ENCODE measurements around the gene HBA1.
A peak's percentile ranks its signal among the peaks of the same experiment; 100 is the strongest.
"Not testable (repeated sequence)": the region's sequence is repeated elsewhere in the genome, so short reads cannot be mapped to it uniquely, and the experiment has no call there.

HBA1 gene

GRCh38 chr16:146646-147045 lies 29.8 kb upstream of the HBA1 start:
- Histone ChIP-seq H3K9me3 (ENCODE audit: control insufficient read depth, low read depth, low read length) (no peaks in the 10 kb centered on the region), H3K27me3 (ENCODE audit: control insufficient read depth, insufficient read depth, low read length) (peaks cover 16% of the 10 kb centered on the region), H3K27ac (ENCODE audit: low read length) (no peak overlapping the region), H3K4me1 (ENCODE audit: control insufficient read depth, low read depth, low read length) (no peaks in the 10 kb centered on the region), H3K4me3 (ENCODE audit: low read length) (no peak overlapping the region), H3K9ac (ENCODE audit: low read length) (no peak overlapping the region), H3K36me3 (ENCODE audit: control insufficient read depth, low read depth, low read length) (no peaks in the 10 kb centered on the region)

- no peak overlapping the region for H3K27ac ChIP-seq (ENCODE audit: low read length)
- no peak overlapping the region for H3K9ac ChIP-seq (ENCODE audit: low read length)
- H3K4me1 ChIP-seq (ENCODE audit: control insufficient read depth, low read depth, low read length) = no peaks in the 10 kb centered on the region
These were observed 27.3 kb upstream of the HBA1 start for GRCh38 chr16:149024-149660.

GRCh38 chr16:152141-153128 lies 24.0 kb upstream of the HBA1 start, which contains the start of gene HBZ:
HBZ (plus strand) TSS chr16:152644; CDS start chr16:152910, 266 bp downstream.
- Histone ChIP-seq H3K9me3 (ENCODE audit: control insufficient read depth, low read depth, low read length) (no peaks in the 10 kb centered on the region), H3K4me1 (ENCODE audit: control insufficient read depth, low read depth, low read length) (peaks cover 3% of the 10 kb centered on the region), H3K9ac (ENCODE audit: low read length) (no peak within 1 kb of the TSS), H3K36me3 (ENCODE audit: control insufficient read depth, low read depth, low read length) (no peaks in the 10 kb centered on the region), H3K27me3 (ENCODE audit: control insufficient read depth, insufficient read depth, low read length) (peaks cover 57% of the 10 kb centered on the region), H3K4me3 (ENCODE audit: low read length) (no peak within 1 kb of the TSS), H3K27ac (ENCODE audit: low read length) (no peak within 1 kb of the TSS)

More at GRCh38 chr16:149024-149660, 27.3 kb upstream of the HBA1 start:
- Histone ChIP-seq H3K36me3 (ENCODE audit: control insufficient read depth, low read depth, low read length) (no peaks in the 10 kb centered on the region), H3K27me3 (ENCODE audit: control insufficient read depth, insufficient read depth, low read length) (peaks cover 29% of the 10 kb centered on the region), H3K4me3 (ENCODE audit: low read length) (no peak overlapping the region), H3K9me3 (ENCODE audit: control insufficient read depth, low read depth, low read length) (no peaks in the 10 kb centered on the region)

DNA sequence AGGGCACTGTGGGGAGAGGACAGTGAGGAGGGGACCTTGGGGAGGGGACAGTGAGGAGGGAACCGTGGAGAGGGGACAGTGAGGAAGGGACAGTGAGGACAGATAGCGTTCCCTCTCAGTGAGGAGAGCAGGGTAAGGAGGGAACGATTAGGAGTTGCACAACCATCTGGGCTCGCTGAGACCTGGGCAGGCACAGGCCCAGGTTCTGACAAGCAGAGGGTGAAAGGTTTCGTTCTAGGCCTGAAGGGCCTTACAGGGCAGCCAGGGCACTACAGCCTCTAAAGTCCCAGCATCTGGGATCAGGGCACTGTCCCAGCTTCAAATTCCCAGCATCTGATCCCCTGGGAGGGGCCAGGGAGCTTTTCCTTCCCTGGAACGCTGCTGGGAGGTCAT lies 23.4 kb upstream of the HBA1 start:
- not testable (repeated sequence) for H3K36me3 ChIP-seq (ENCODE audit: control insufficient read depth, low read depth, low read length); H3K4me3 ChIP-seq (ENCODE audit: low read length); H3K27ac ChIP-seq (ENCODE audit: low read length); H3K9me3 ChIP-seq (ENCODE audit: control insufficient read depth, low read depth, low read length); H3K4me1 ChIP-seq (ENCODE audit: control insufficient read depth, low read depth, low read length); H3K9ac ChIP-seq (ENCODE audit: low read length)
- H3K27me3 ChIP-seq (ENCODE audit: control insufficient read depth, insufficient read depth, low read length) = peaks cover 64% of the 10 kb centered on the region

GRCh38 chr16:153550-154216 lies 22.8 kb upstream of the HBA1 start:
- not testable (repeated sequence) for H3K36me3 ChIP-seq (ENCODE audit: control insufficient read depth, low read depth, low read length); H3K4me3 ChIP-seq (ENCODE audit: low read length); H3K9me3 ChIP-seq (ENCODE audit: control insufficient read depth, low read depth, low read length); H3K27ac ChIP-seq (ENCODE audit: low read length); H3K9ac ChIP-seq (ENCODE audit: low read length); H3K4me1 ChIP-seq (ENCODE audit: control insufficient read depth, low read depth, low read length)
- H3K27me3 ChIP-seq (ENCODE audit: control insufficient read depth, insufficient read depth, low read length) = peaks cover 68% of the 10 kb centered on the region

- Histone ChIP-seq H3K4me3 (ENCODE audit: low read length) (peak overlapping the region; percentile 61), H3K36me3 (ENCODE audit: control insufficient read depth, low read depth, low read length) (no peaks in the 10 kb centered on the region), H3K4me1 (ENCODE audit: control insufficient read depth, low read depth, low read length) (peaks cover 3% of the 10 kb centered on the region), H3K27me3 (ENCODE audit: control insufficient read depth, insufficient read depth, low read length) (peaks cover 68% of the 10 kb centered on the region), H3K9ac (ENCODE audit: low read length) (no peak overlapping the region), H3K27ac (ENCODE audit: low read length) (no peak overlapping the region), H3K9me3 (ENCODE audit: control insufficient read depth, low read depth, low read length) (no peaks in the 10 kb centered on the region)
These were observed 22.1 kb upstream of the HBA1 start for GRCh38 chr16:154217-155030.

GRCh38 chr16:155031-155398 lies 21.5 kb upstream of the HBA1 start:
- Histone ChIP-seq H3K9ac (ENCODE audit: low read length) (no peak overlapping the region), H3K9me3 (ENCODE audit: control insufficient read depth, low read depth, low read length) (no peaks in the 10 kb centered on the region), H3K36me3 (ENCODE audit: control insufficient read depth, low read depth, low read length) (no peaks in the 10 kb centered on the region), H3K4me1 (ENCODE audit: control insufficient read depth, low read depth, low read length) (peaks cover 3% of the 10 kb centered on the region), H3K27me3 (ENCODE audit: control insufficient read depth, insufficient read depth, low read length) (peaks cover 67% of the 10 kb centered on the region), H3K27ac (ENCODE audit: low read length) (no peak overlapping the region), H3K4me3 (ENCODE audit: low read length) (peak overlapping the region; percentile 61)

DNA sequence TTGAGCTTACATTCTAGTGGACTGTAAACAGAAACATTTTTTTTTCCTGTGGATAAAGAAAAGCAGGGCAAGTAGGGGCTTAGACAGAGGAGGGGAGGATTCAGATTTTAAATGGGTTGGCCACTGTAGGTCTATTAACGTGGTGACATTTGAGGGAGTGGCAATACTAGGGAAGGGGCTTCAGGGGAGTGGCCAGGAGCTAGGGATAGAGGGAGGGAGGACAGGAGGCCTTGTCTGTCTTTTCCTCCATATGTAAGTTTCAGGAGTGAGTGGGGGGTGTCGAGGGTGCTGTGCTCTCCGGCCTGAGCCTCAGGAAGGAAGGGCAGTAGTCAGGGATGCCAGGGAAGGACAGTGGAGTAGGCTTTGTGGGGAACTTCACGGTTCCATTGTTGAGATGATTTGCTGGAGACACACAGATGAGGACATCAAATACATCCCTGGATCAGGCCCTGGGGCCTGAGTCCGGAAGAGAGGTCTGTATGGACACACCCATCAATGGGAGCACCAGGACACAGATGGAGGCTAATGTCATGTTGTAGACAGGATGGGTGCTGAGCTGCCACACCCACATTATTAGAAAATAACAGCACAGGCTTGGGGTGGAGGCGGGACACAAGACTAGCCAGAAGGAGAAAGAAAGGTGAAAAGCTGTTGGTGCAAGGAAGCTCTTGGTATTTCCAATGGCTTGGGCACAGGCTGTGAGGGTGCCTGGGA lies 17.2 kb upstream of the HBA1 start:
- Histone ChIP-seq H3K9ac (ENCODE audit: low read length) (no peak overlapping the region), H3K27me3 (ENCODE audit: control insufficient read depth, insufficient read depth, low read length) (peaks cover 68% of the 10 kb centered on the region), H3K4me3 (ENCODE audit: low read length) (no peak overlapping the region), H3K36me3 (ENCODE audit: control insufficient read depth, low read depth, low read length) (no peaks in the 10 kb centered on the region), H3K9me3 (ENCODE audit: control insufficient read depth, low read depth, low read length) (no peaks in the 10 kb centered on the region), H3K4me1 (ENCODE audit: control insufficient read depth, low read depth, low read length) (peaks cover 3% of the 10 kb centered on the region), H3K27ac (ENCODE audit: low read length) (no peak overlapping the region)

DNA sequence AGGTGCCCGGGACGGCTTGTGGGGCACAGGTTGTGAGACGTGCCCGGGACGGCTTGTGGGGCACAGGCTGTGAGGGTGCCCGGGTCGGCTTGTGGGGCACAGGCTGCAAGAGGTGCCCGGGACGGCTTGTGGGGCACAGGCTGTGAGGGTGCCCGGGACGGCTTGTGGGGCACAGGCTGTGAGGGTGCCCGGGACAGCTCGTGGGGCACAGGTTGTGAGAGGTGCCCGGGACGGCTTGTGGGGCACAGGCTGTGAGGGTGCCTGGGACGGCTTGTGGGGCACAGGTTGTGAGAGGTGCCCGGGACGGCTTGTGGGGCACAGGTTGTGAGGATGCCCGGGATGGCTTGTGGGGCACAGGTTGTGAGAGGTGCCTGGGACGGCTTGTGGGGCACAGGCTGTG lies 16.2 kb upstream of the HBA1 start:
- not testable (repeated sequence) for H3K36me3 ChIP-seq (ENCODE audit: control insufficient read depth, low read depth, low read length); H3K4me1 ChIP-seq (ENCODE audit: control insufficient read depth, low read depth, low read length); H3K9me3 ChIP-seq (ENCODE audit: control insufficient read depth, low read depth, low read length); H3K4me3 ChIP-seq (ENCODE audit: low read length); H3K9ac ChIP-seq (ENCODE audit: low read length); H3K27ac ChIP-seq (ENCODE audit: low read length)
- peaks cover 62% of the 10 kb centered on the region for H3K27me3 ChIP-seq (ENCODE audit: control insufficient read depth, insufficient read depth, low read length)

DNA sequence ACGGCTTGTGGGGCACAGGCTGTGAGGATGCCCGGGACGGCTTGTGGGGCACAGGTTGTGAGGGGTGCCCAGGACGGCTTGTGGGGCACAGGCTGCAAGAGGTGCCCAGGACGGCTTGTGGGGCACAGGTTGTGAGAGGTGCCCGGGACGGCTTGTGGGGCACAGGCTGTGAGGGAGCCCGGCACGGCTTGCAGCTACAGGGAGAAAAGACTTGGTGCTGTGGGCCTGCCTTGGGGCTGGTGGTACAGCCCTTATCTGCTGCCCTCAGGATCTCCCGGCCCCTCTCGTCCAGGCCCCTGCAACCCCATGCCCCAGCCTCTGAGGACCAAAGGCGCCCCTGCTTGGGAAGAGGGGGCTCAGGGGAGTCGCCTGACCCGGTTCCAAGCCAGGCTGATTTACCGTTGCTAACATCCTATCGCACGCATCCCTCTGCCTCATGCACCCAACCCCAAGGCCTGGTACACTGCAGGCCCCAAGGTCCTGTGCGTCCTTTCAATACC lies 15.7 kb upstream of the HBA1 start:
- H3K9ac ChIP-seq (ENCODE audit: low read length) = no peak overlapping the region
- H3K27ac ChIP-seq (ENCODE audit: low read length) = no peak overlapping the region
- no peaks in the 10 kb centered on the region for H3K9me3 ChIP-seq (ENCODE audit: control insufficient read depth, low read depth, low read length)
- H3K27me3 ChIP-seq (ENCODE audit: control insufficient read depth, insufficient read depth, low read length) = peaks cover 62% of the 10 kb centered on the region
- peaks cover 3% of the 10 kb centered on the region for H3K4me1 ChIP-seq (ENCODE audit: control insufficient read depth, low read depth, low read length)
- H3K36me3 ChIP-seq (ENCODE audit: control insufficient read depth, low read depth, low read length) = no peaks in the 10 kb centered on the region
- H3K4me3 ChIP-seq (ENCODE audit: low read length) = no peak overlapping the region
